Suprapubic skin (tissue), 4 donors: ENCODE measurements around the gene DNAH11. TPM values are rescaled to one million over a fixed set of nuclear protein-coding genes. Genes with fewer than 3 reads are reported as not detected.

Experiments
- DNase-seq, 2 donors: peaks; one replicate each; pipeline ENCODE4 v3.0.0-alpha.2; 2019; ENCODE audit warnings: low spot score in 2 of 2
- H3K27ac ChIP-seq: fragments of 200-600 bp; sonication (generic); one replicate; pipeline ENCODE4 v1.5.1; 2019
- H3K27me3 ChIP-seq: fragments of 200-600 bp; sonication (generic); one replicate; pipeline ENCODE4 v1.5.1; 2019
- H3K36me3 ChIP-seq: fragments of 200-600 bp; sonication (generic); one replicate; pipeline ENCODE4 v1.5.1; 2019
- H3K4me1 ChIP-seq: fragments of 200-600 bp; sonication (generic); one replicate; pipeline ENCODE4 v1.5.1; 2019
- H3K4me3 ChIP-seq: fragments of 200-600 bp; sonication (generic); one replicate; pipeline ENCODE4 v1.5.1; 2019; ENCODE audit warnings: mild to moderate bottlenecking
- H3K9me3 ChIP-seq: fragments of 200-600 bp; sonication (generic); one replicate; pipeline ENCODE4 v1.5.1; 2019
- EP300 ChIP-seq: sonication (generic); formaldehyde crosslinking; IDR thresholded peaks from one replicate; pipeline ENCODE4 v1.6.1; 2017; ENCODE audit warnings: antibody characterized with exemption
- POLR2A ChIP-seq, 2 donors: fragments of 450-650 bp; IDR thresholded peaks; one replicate each; pipeline ENCODE4 v1.6.1; 2017; ENCODE audit warnings: antibody characterized with exemption in 2 of 2, mild to moderate bottlenecking in 2 of 2, moderate library complexity in 2 of 2
- POLR2AphosphoS5 ChIP-seq, 3 donors: sonication (generic); formaldehyde crosslinking; IDR thresholded peaks; one replicate each; pipeline ENCODE4 v1.6.1; 2017; ENCODE audit warnings: antibody characterized with exemption in 3 of 3
- WGBS: methylation state at CpG from one replicate; pipeline ENCODE4 v1.1.5; 2018; 5-methylcytosine and 5-hydroxymethylcytosine counted together
- total RNA-seq, 4 donors: library from RNA; depleted of rRNA; stranded (reverse); fragments of >200 nt; gene quantifications; one replicate each; pipeline ENCODE4 v1.1.0, GENCODE V29; 2016
- TF ChIP-seq, protein P1 (sequence below), 2 donors: fragments of 200-600 bp in 1 of 2; fragments of 450-650 bp in 1 of 2; sonication (generic) in 1 of 2; IDR thresholded peaks; one replicate each; pipeline ENCODE4 v1.5.1; 2016 to 2019; ENCODE audit warnings: antibody characterized with exemption in 2 of 2, mild to moderate bottlenecking in 1 of 2, moderate library complexity in 1 of 2

Gene DNAH11
- total RNA-seq, 4 donors from 2014 or later: 0.57 to 48.3 (median 1.8) TPM

DNA sequence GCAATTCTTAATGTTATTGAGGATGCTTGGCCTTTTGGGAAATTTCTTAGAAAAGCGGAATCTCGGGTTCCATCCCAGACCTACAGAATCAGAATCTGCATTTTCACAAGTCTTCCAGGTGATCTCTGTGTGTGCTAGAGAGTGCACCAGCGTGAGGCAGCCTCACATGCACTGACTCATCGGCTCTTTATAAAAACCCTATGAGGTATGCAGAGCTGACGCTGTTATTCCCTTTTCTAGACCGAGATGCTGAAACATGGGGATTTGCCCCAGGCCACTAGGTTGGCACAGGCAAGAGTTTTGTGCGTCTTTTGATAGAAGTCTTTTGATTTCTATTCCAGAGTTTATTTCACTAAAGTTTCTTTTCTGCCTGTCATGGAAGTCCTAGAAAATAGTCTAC is 341.7 kb downstream of the DNAH11 start:
- no peak overlapping the region for H3K27ac ChIP-seq
- TF ChIP-seq POLR2A (IDR thresholded peaks at IDR 0.05) (no peak), EP300 (no peak), POLR2AphosphoS5 (IDR thresholded peaks at IDR 0.05) (no peak)
- TF ChIP-seq, protein P1, sequence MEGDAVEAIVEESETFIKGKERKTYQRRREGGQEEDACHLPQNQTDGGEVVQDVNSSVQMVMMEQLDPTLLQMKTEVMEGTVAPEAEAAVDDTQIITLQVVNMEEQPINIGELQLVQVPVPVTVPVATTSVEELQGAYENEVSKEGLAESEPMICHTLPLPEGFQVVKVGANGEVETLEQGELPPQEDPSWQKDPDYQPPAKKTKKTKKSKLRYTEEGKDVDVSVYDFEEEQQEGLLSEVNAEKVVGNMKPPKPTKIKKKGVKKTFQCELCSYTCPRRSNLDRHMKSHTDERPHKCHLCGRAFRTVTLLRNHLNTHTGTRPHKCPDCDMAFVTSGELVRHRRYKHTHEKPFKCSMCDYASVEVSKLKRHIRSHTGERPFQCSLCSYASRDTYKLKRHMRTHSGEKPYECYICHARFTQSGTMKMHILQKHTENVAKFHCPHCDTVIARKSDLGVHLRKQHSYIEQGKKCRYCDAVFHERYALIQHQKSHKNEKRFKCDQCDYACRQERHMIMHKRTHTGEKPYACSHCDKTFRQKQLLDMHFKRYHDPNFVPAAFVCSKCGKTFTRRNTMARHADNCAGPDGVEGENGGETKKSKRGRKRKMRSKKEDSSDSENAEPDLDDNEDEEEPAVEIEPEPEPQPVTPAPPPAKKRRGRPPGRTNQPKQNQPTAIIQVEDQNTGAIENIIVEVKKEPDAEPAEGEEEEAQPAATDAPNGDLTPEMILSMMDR (IDR thresholded peaks at IDR 0.05): no peak
- no peaks in the 10 kb centered on the region for H3K36me3 ChIP-seq
- H3K9me3 ChIP-seq: no peaks in the 10 kb centered on the region
- H3K4me3 ChIP-seq: no peak overlapping the region
- DNase-seq: no peak
- WGBS: 68% methylated on average over 7 of the region's 7 CpGs
- no peaks in the 10 kb centered on the region for H3K27me3 ChIP-seq
- no peaks in the 10 kb centered on the region for H3K4me1 ChIP-seq

- Histone ChIP-seq H3K4me1 (no peaks in the 10 kb centered on the region), H3K9me3 (no peaks in the 10 kb centered on the region), H3K4me3 (no peak overlapping the region), H3K36me3 (no peaks in the 10 kb centered on the region), H3K27me3 (no peaks in the 10 kb centered on the region), H3K27ac (no peak overlapping the region)
- DNase-seq: no peak
- 53% methylated on average over 4 of the region's 4 CpGs for WGBS
- TF ChIP-seq POLR2A (IDR thresholded peaks at IDR 0.05): no peak
- no peak for TF ChIP-seq EP300
- TF ChIP-seq POLR2AphosphoS5 (IDR thresholded peaks at IDR 0.05): no peak
- TF ChIP-seq, protein P1 (IDR thresholded peaks at IDR 0.05): no peak
These were observed 343.6 kb downstream of the DNAH11 start for GRCh38 chr7:21886396-21886795.

- WGBS: 90% methylated on average over 2 of the region's 2 CpGs
These were observed 344.5 kb downstream of the DNAH11 start for GRCh38 chr7:21887353-21887752.

DNA sequence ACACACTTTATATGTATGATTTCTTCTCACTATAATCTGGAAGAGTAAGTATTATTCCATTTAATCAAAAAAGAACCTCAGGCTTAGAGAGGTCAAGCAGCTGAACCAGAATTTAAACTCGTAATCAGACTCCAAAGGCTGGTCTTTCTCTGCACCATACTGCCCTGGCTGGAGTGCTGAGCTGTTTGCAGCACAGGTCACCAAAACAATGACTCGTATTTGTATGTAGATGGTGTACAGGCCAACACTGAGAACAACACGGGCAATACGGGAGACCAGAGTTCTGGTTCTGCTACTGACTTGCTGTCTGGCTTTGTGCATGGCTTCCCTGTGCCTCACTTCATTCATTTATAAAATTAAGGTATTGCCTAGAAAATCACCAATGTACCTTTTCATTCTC is 344.9 kb downstream of the DNAH11 start:
- Histone ChIP-seq H3K27ac (no peak overlapping the region), H3K27me3 (no peaks in the 10 kb centered on the region), H3K4me3 (no peak overlapping the region), H3K9me3 (no peaks in the 10 kb centered on the region), H3K4me1 (no peaks in the 10 kb centered on the region), H3K36me3 (no peaks in the 10 kb centered on the region)
- TF ChIP-seq EP300 (no peak), POLR2AphosphoS5 (IDR thresholded peaks at IDR 0.05) (no peak), POLR2A (IDR thresholded peaks at IDR 0.05) (no peak)
- TF ChIP-seq, protein P1 (IDR thresholded peaks at IDR 0.05): no peak
- WGBS: 84% methylated on average over 4 of the region's 4 CpGs
- no peak for DNase-seq

More at GRCh38 chr7:21887353-21887752, 344.5 kb downstream of the DNAH11 start:
- no peak for DNase-seq
- no peaks in the 10 kb centered on the region for H3K36me3 ChIP-seq
- no peak overlapping the region for H3K27ac ChIP-seq
- H3K4me1 ChIP-seq: no peaks in the 10 kb centered on the region
- no peak overlapping the region for H3K4me3 ChIP-seq
- H3K9me3 ChIP-seq: no peaks in the 10 kb centered on the region
- no peaks in the 10 kb centered on the region for H3K27me3 ChIP-seq
- TF ChIP-seq POLR2AphosphoS5 (IDR thresholded peaks at IDR 0.05) (no peak), EP300 (no peak), POLR2A (IDR thresholded peaks at IDR 0.05) (no peak)
- TF ChIP-seq, protein P1 (IDR thresholded peaks at IDR 0.05): no peak

- no peaks in the 10 kb centered on the region for H3K36me3 ChIP-seq
- TF ChIP-seq, protein P1 (IDR thresholded peaks at IDR 0.05): no peak
- TF ChIP-seq POLR2A (IDR thresholded peaks at IDR 0.05): no peak
- no peak for TF ChIP-seq EP300
- TF ChIP-seq POLR2AphosphoS5 (IDR thresholded peaks at IDR 0.05): no peak
- H3K4me3 ChIP-seq: no peak overlapping the region
- H3K27me3 ChIP-seq: no peaks in the 10 kb centered on the region
- no peak overlapping the region for H3K27ac ChIP-seq
- H3K4me1 ChIP-seq: no peaks in the 10 kb centered on the region
- no peaks in the 10 kb centered on the region for H3K9me3 ChIP-seq
- no peak for DNase-seq
- WGBS: 78% methylated on average over 3 of the region's 3 CpGs
These were observed 348.5 kb downstream of the DNAH11 start for GRCh38 chr7:21891291-21891690.
